Measurements from ENCODE around the gene SMC1A. TPM values are rescaled to one million over a fixed set of nuclear protein-coding genes. Genes with fewer than 3 reads are reported as not detected.

The SMC1A gene
- total and polyA plus RNA-seq, 10 of the 15 experiments (the other 5 are each of a cell fraction or from before 2014, with no cell fraction given), result 25.6 to 158 (median 78.0) TPM

DNA sequence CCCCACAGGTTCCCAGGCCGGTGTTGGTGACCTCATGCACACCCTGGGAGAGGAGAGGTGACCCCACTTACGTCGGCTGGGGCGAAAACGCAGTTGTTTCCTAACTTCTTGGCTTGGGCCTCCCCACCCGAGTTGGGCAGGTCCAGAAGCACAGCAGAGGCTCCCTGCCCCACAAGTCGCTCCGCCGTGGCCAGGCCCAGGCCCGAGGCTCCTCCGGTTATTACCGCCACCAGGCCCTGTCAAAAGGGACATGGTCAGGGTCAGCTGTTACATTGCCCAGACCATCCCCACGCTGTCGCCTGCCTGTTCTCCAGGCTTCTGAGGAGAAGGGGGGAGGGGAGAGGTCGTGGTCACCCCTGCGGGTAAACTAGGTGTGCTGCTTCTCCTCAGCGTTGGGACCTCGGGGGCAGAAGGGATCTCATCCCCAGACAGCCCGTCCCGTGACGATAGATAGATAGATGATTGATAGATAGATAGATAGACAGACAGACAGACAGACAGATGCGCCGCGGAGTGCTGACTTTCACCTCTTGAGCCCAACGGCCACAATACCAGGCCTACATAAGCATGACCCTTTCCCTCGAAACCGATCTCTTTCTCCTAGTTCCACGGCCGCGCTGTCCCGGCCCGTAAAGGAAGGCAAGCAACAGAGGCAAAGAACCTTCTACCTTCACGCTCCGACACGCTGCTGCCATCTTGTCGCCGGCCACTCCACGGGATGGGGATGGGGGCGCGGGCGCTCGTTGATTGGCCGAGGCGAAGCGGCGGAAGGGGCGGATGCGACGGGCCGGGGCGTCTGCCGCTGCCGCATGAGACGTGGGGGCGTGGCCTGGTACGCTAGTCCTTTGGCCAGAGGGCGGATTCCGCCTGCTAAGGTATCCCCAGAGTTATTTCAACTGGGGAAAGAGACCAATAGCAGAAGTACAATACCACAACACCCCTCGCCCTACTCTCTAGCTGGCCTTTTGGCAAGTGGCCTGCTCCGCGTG lies 11.5 kb upstream of the SMC1A start, which contains the start of gene HSD17B10 (continued):
- peak; percentile 57; the same call in 1 of the 3 replicates for TF ChIP-seq POU2F2 (IDR thresholded peaks at IDR 0.05; ENCODE audit: borderline replicate concordance, low read depth, low read length)
- TF ChIP-seq, protein P1, sequence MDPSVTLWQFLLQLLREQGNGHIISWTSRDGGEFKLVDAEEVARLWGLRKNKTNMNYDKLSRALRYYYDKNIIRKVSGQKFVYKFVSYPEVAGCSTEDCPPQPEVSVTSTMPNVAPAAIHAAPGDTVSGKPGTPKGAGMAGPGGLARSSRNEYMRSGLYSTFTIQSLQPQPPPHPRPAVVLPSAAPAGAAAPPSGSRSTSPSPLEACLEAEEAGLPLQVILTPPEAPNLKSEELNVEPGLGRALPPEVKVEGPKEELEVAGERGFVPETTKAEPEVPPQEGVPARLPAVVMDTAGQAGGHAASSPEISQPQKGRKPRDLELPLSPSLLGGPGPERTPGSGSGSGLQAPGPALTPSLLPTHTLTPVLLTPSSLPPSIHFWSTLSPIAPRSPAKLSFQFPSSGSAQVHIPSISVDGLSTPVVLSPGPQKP (IDR thresholded peaks at IDR 0.05; ENCODE audit: low read depth, low read length), result 0 out of 2 replicates have a peak, but pooled peaks have one; percentile 45
- TF ChIP-seq LARP7 (IDR thresholded peaks at IDR 0.05), result peak; percentile 37; the same call in 1 of the 2 replicates
- TF ChIP-seq WRNIP1 (IDR thresholded peaks at IDR 0.05; ENCODE audit: borderline replicate concordance, low read depth, low read length), result no peak
- TF ChIP-seq RCOR1 (conservative IDR thresholded peaks at IDR 0.05; ENCODE audit: low read depth, low read length), result 0 out of 2 replicates have a peak, but pooled peaks have one; percentile 31
- TF ChIP-seq MXI1 (IDR thresholded peaks at IDR 0.05; ENCODE audit: low read depth, low read length), result peak; percentile 86
- TF ChIP-seq NRF1 (conservative IDR thresholded peaks at IDR 0.05; ENCODE audit: low read depth, low read length), result no peak
- TF ChIP-seq NFYB (IDR thresholded peaks at IDR 0.05; ENCODE audit: insufficient read depth, low read depth, low read length), result peak; percentile 83
- TF ChIP-seq, protein P2, sequence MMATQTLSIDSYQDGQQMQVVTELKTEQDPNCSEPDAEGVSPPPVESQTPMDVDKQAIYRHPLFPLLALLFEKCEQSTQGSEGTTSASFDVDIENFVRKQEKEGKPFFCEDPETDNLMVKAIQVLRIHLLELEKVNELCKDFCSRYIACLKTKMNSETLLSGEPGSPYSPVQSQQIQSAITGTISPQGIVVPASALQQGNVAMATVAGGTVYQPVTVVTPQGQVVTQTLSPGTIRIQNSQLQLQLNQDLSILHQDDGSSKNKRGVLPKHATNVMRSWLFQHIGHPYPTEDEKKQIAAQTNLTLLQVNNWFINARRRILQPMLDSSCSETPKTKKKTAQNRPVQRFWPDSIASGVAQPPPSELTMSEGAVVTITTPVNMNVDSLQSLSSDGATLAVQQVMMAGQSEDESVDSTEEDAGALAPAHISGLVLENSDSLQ (IDR thresholded peaks at IDR 0.05), result peak; percentile 61
- TF ChIP-seq IRF4 (IDR thresholded peaks at IDR 0.05; ENCODE audit: low read depth, low read length), result no peak
- TF ChIP-seq BACH1 (IDR thresholded peaks at IDR 0.05; ENCODE audit: borderline replicate concordance), result peak; percentile 38; the same call in 1 of the 2 replicates
- peak; percentile 50; the same call in 1 of the 2 replicates for TF ChIP-seq POLR2AphosphoS2 (IDR thresholded peaks at IDR 0.05; ENCODE audit: low read depth, low read length)
- TF ChIP-seq, protein P3, sequence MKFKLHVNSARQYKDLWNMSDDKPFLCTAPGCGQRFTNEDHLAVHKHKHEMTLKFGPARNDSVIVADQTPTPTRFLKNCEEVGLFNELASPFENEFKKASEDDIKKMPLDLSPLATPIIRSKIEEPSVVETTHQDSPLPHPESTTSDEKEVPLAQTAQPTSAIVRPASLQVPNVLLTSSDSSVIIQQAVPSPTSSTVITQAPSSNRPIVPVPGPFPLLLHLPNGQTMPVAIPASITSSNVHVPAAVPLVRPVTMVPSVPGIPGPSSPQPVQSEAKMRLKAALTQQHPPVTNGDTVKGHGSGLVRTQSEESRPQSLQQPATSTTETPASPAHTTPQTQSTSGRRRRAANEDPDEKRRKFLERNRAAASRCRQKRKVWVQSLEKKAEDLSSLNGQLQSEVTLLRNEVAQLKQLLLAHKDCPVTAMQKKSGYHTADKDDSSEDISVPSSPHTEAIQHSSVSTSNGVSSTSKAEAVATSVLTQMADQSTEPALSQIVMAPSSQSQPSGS (IDR thresholded peaks at IDR 0.05; ENCODE audit: low read length), result no peak
- peak; percentile 76; the same call in 1 of the 2 replicates for TF ChIP-seq SMAD5 (IDR thresholded peaks at IDR 0.05; ENCODE audit: low read depth)
- TF ChIP-seq CREM (IDR thresholded peaks at IDR 0.05; ENCODE audit: low read depth), result peak; percentile 33; the same call in 1 of the 2 replicates
- TF ChIP-seq, protein P4, sequence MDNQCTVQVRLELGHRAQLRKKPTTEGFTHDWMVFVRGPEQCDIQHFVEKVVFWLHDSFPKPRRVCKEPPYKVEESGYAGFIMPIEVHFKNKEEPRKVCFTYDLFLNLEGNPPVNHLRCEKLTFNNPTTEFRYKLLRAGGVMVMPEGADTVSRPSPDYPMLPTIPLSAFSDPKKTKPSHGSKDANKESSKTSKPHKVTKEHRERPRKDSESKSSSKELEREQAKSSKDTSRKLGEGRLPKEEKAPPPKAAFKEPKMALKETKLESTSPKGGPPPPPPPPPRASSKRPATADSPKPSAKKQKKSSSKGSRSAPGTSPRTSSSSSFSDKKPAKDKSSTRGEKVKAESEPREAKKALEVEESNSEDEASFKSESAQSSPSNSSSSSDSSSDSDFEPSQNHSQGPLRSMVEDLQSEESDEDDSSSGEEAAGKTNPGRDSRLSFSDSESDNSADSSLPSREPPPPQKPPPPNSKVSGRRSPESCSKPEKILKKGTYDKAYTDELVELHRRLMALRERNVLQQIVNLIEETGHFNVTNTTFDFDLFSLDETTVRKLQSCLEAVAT (IDR thresholded peaks at IDR 0.05), result peak; percentile 59
- TF ChIP-seq ATF7 (IDR thresholded peaks at IDR 0.05; ENCODE audit: low read depth), result no peak
- no peak for TF ChIP-seq ZNF384 (IDR thresholded peaks at IDR 0.05; ENCODE audit: borderline replicate concordance, low read depth, low read length)
- TF ChIP-seq TAF1 (IDR thresholded peaks at IDR 0.05; ENCODE audit: borderline replicate concordance, low read depth, low read length), result peak; percentile 89
- TF ChIP-seq BHLHE40 (IDR thresholded peaks at IDR 0.05; ENCODE audit: borderline replicate concordance in 1 of 2, low read depth in 2 of 2, low read length in 1 of 2), result peak in 1 of 2 experiments; percentile 54; a peak in 2 of 4 replicates
